Measurements from ENCODE around the gene FAT1. TPM values are rescaled to one million over a fixed set of nuclear protein-coding genes. Genes with fewer than 3 reads are reported as not detected.

The FAT1 gene
- total RNA-seq, 2 donors from 2014 or later, result 75.5 to 85.9 TPM

DNA sequence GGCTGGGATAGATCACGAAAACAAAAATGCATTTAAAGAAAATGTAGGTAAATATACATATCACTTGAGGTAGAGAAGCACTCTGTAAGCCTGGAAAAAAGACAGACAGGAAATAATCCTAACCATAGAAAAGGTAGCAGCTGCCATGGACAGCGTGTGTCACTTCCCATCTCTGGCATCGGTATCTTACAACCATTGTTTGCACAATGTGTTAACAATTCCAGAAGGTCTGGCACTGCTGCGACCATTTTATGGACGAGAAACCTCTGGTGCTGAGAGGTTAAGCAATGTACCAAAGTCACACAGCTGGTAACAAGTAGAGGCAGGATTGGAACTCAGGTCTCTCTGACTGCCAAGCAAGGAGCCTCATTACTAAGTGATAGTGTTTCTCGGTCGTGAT lies 166.6 kb downstream of the FAT1 start:
- intact Hi-C loops (cut with DNase I), result loop anchor here in 1 of 2 donors (5.0 kb wide), 1 partner anchor 35 kb away; no protein-coding TSS in a partner anchor
- no peak for DNase-seq (ENCODE audit: low spot score)

DNA sequence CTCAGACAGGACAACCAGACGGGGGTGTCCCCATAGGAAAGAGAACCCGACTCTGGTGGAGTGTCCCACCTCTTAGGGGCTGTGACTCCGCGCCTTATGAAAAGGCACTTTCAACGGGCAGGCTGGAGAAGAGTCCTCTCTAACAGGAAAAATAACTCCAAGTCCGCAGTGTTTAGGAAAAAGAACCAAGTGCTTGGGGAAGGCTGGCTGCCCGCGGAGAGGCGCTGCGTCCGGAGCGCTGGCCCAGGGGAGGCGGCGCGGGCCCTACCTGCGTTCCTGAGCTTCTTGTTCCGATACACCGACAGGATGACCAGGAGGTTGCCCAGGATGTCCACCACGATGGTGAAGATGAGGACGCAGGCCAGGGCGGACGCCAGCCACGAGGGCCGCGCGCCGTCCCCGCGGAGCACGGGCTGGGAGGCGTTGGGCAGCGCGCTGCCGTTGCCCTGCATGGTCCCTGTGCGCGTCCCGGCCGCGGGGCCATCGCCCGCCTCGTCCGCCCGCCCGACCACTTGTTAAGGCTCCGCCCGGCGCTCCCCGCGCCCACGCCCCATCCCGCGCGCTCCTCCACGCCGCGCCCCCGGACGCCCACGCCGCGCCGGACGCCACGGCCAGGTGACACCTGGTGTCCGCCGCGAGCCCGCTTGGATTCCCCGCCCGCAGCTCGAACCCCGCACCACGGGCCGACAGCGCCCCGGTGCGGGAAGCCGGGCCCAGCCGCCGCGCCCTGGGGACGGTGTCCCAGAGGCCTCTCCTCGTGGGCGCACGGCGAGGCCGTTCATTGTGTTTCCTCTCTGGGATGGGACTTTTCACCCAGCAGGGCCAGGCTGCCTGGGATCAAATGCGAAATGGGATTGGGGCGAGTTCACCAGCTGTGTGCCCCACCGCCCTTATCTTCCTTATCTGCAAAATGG lies 168.5 kb downstream of the FAT1 start, which contains the start of gene MTNR1A:
MTNR1A (minus strand) TSS at position 654 of the 914 bp plus-strand sequence; CDS start at position 452, 202 bp downstream.
- DNase-seq (ENCODE audit: low spot score), result no peak
- intact Hi-C loops (cut with DNase I), result loop anchor here in 1 of 2 donors (5.0 kb wide), 1 partner anchor 33 kb away; no protein-coding TSS in a partner anchor

DNA sequence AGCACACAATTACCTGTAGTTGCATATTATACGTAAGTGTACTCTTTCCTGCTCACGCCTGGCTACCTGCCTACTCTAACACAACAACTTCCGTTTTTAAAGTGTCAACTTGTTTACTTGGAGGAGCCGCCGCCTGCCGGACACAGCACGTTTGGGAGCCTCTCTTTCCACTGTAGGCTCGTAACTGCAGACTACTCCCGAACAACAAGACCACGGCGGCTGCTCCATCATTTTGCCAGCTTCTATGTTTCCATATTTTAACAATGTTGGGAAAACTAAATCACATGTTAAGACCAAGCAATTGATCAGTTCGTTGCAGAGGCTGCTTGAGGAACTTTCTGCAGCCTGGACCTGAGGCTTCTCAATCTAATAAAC lies 169.1 kb downstream of the FAT1 start:
- intact Hi-C loops (cut with DNase I), result no loop called here
- no peak for DNase-seq (ENCODE audit: low spot score)

DNA sequence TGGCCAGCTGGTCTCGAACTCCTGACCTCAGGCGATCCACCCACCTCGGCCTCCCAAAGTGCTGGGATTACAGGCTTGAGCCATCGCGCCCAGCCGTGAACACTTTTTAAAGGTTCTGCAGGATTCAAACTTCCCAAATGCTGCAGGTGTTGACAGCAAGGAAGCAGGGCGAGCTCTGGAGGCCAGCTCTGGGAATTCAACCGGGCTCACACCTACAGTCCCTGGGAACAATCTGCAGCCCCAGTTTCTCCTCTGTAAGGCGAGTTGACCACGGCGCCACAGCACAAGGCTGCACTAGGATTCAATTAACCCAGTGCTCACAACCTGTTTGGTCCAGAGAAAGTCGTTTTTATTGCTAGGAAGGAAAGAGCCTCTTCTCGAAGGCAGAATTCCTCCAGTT lies 169.9 kb downstream of the FAT1 start:
- intact Hi-C loops (cut with DNase I), result no loop called here
- DNase-seq (ENCODE audit: low spot score), result no peak

DNA sequence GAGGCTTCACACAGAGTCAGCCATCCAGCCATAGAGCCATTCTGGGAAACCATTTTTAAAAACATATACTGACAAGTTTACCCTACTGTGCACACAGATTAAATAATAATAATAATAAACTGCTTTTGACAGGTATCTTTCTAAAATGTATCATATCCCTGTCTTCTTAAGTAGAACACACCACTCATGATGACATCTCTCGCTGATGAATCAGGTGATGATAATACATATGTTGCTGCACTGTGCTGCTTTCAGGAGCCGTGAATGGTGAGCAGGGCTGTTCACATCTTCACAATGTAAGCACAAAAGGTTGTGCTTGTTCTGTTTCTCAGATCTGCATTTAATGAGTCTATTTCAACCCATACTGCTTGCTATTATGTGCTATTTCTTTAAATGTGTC lies 171.8 kb downstream of the FAT1 start:
- intact Hi-C loops (cut with DNase I), result no loop called here

DNA sequence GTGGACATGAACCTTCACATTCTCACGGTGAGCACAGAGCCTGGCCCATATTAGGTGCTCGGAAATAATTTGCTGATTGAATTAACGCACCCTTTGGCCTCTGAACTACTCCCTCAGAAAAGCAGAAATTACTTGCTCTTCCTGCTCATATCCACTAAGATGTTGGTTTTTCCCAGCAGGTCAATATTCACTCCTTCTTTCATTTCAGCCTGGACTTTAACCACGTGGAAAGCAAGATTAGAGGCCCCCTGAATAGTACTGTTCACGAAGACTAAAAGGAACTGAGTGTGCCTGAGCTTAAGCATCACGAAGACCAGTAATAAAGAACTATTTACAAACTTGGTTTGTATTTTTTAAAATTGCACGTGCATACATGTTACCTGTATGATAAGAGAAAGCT lies 178.2 kb downstream of the FAT1 start:
- intact Hi-C loops (cut with DNase I), result no loop called here
- DNase-seq (ENCODE audit: low spot score), result no peak

More for the DNA sequence above, 171.8 kb downstream of the FAT1 start:
- DNase-seq (ENCODE audit: low spot score), result no peak

DNA sequence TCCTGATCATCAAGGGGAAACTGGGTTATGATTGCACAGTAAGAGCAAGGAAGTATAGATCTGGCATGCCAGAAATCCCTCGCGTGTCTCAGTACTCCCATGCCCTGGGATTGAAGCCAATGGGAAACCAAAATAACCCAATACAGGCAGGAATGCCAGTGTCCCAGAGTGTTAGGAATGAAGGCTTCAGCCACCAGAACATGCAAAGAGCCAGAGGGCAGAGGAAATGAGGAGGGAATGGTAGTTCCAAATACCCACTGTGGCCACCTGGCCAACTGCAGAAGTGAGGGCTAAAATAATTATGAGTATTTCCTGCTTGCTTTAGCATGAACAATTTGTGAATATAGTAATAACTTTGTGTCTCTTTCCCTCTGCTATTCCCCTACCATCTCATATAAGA lies 180.4 kb downstream of the FAT1 start:
- intact Hi-C loops (cut with DNase I), result no loop called here
- DNase-seq (ENCODE audit: low spot score), result no peak

DNA sequence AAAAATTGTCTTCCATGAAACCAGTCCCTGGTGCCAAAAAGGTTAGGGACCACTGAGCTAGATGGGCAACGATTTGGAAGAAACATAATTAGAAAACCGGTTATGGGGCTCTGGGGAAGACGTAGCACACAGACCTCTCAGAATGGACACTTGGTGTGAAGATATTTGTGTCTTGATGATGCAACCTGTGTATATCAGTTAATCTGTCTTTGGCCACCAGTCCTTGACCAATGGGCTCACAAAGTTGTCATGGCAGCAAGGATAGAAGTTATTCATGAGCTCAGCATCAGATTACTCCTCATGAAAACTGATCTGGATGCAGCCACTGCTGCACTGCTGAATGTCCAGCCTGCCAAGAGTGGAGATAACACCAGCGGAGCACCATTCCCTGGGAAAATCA lies 181.9 kb downstream of the FAT1 start:
- no peak for DNase-seq (ENCODE audit: low spot score)
- intact Hi-C loops (cut with DNase I), result no loop called here

DNA sequence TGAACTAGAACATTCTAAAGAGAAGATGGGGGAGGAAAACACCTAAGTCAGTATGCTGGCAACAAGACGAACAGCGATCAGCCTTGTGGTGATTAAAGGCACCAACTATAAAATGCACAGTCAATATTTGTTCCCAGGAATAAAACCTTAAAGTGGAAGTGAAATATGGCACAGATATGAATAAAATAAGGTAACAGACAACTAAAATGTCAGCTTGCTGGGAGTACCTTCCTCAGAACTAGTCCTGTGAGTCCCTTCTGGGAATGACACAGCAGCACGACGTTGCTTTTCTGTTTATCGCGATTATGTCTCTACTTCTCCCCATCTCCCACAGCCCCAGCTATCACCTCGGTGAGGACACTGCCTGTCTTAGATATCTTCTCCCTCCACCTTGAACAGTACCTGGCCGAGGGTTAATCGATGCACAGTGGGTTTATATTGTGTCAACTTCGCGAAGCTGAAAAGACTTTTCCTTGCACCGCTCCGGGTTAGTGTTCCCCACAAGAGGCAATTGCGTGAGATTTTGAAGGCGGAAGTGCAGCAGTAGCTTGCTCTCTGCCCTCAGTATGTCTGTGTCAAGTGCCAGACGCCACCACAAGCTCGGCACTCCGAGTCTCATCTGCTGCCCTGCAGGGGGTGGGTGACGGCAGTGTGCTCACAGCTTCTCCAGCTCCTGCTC lies 185.7 kb downstream of the FAT1 start:
- DNase-seq (ENCODE audit: low spot score), result no peak
- intact Hi-C loops (cut with DNase I), result no loop called here

Other genes starting within 250 kb of the FAT1 start
- not detected for gene MTNR1A, start 168.3 kb downstream of the FAT1 start, total RNA-seq